ENCODE measurements around the gene RPL19. TPM values are rescaled to one million over a fixed set of nuclear protein-coding genes. Genes with fewer than 3 reads are reported as not detected.
"Not testable (repeated sequence)": the region's sequence is repeated elsewhere in the genome, so short reads cannot be mapped to it uniquely, and the experiment has no call there.

RPL19 gene
- total RNA-seq, 1 donor = 1,210 TPM

DNA sequence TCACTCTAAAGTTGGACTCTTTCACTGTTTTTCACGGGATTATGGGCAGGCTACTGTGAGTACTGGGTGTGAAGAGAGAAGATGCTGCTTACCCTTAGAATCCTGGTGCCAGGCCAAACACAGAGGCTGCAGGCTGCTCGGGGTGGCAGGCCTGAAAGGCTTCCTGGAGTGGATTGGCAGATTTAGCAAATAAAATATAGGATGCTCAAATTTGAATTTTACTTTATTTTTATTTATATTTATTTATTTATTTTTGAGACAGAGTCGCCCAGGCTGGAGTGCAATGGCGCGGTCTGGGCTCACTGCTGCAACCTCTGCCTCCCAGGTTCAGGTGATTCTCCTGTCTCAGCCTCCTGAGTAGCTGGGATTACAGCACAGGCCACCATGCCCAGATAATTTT lies 40.5 kb downstream of the RPL19 start:
- TF ChIP-seq CTCF (IDR thresholded peaks at IDR 0.05; ENCODE audit: insufficient read depth, low read depth, low read length) = no peak
- no peak for DNase-seq (ENCODE audit: low read depth)
- no peak overlapping the region for H3K4me3 ChIP-seq (ENCODE audit: low read depth, low read length)

DNA sequence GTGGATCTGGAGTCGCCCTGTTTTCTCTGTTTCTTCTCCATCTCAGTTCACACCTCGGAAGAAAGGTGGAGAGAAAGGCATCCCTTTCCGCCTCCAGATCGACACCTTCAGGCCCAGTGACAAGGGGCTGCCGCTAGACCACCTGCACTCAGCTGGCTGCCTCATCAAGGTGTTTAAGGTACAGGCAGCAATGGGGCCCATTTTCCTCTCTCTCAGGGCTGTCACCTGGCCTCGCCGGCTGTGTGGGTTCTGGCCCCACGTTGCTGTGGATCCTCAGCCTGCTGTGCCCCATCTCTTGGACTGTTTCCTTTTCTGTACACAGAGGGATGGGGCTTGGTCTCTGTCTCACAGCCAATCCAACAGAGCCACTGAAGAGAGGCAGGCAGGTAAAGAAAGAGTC lies 43.1 kb downstream of the RPL19 start:
- no peak for DNase-seq (ENCODE audit: low read depth)
- H3K4me3 ChIP-seq (ENCODE audit: low read depth, low read length) = no peak overlapping the region
- no peak for TF ChIP-seq CTCF (IDR thresholded peaks at IDR 0.05; ENCODE audit: insufficient read depth, low read depth, low read length)

- DNase-seq (ENCODE audit: low read depth) = no peak
- H3K4me3 ChIP-seq (ENCODE audit: low read depth, low read length) = no peak overlapping the region
- TF ChIP-seq CTCF (IDR thresholded peaks at IDR 0.05; ENCODE audit: insufficient read depth, low read depth, low read length) = no peak
These were observed 44.0 kb downstream of the RPL19 start for GRCh38 chr17:39244016-39244599.

DNA sequence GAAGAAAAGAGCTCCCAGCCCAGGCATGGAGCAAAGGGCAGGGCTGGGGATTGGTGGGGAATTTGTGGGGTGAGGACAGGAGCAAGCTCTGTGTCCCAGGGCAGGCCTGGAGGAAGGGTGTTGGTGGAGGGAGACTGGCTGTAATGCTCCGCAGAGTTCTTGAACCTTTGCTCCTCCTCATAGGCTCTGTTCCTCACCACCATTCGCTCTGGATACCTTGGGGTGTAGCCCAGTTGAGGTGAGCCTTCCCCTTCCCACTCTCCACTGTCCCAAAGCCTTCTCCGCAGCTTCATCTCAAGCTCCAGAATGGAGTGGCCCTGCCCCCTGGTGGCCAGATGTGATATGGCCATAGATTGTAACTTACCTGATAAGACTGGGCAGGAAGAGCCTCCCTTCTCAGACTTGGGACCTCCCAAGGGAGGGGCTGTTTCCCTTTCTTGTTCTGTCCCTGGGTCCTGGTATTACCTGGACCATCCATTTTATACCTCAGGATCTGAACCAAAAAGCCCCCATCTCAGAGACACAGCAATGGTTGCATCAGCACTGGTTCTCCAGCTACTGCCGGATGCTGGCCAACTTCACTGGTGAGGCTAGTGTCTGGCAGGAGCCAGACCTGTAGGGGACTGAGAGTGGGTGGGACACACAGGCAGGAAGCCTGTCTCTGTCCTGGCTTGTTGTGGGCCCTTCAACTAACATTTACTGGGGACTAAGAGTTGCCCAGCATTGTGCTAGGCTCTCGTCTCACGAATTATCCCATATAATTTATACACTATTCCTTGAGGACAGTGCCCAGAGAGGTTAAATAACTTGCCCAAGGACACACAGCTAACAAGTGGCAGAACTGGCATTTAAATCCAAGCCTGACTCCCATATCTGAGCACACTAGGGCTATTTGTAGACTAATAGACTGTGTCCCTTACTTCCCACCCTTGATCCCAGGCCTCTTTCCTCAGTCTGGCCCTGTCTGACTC lies 44.8 kb downstream of the RPL19 start:
- peak; percentile 83 for DNase-seq (ENCODE audit: low read depth)
- peak; percentile 95 for TF ChIP-seq CTCF (IDR thresholded peaks at IDR 0.05; ENCODE audit: insufficient read depth, low read depth, low read length)
- no peak overlapping the region for H3K4me3 ChIP-seq (ENCODE audit: low read depth, low read length)

GRCh38 chr17:39246274-39246673 lies 46.2 kb downstream of the RPL19 start:
- TF ChIP-seq CTCF (IDR thresholded peaks at IDR 0.05; ENCODE audit: insufficient read depth, low read depth, low read length) = peak; percentile 7
- H3K4me3 ChIP-seq (ENCODE audit: low read depth, low read length) = no peak overlapping the region
- no peak for DNase-seq (ENCODE audit: low read depth)

GRCh38 chr17:39250076-39250475 lies 50.0 kb downstream of the RPL19 start:
- not testable (repeated sequence) for DNase-seq (ENCODE audit: low read depth); H3K4me3 ChIP-seq (ENCODE audit: low read depth, low read length)

- no peak for TF ChIP-seq CTCF (IDR thresholded peaks at IDR 0.05; ENCODE audit: insufficient read depth, low read depth, low read length)
- peak; percentile 59 for DNase-seq (ENCODE audit: low read depth)
- no peak overlapping the region for H3K4me3 ChIP-seq (ENCODE audit: low read depth, low read length)
These were observed 51.9 kb downstream of the RPL19 start for GRCh38 chr17:39251997-39252396.
